Measurements from ENCODE around the gene ATP8A1.

The ATP8A1 gene

GRCh38 chr4:42417550-42417949, 239.4 kb downstream of the ATP8A1 start:
- DNase-seq (ENCODE audit: extremely low read depth in 1 of 2, low read depth in 1 of 2), result no peak

DNA sequence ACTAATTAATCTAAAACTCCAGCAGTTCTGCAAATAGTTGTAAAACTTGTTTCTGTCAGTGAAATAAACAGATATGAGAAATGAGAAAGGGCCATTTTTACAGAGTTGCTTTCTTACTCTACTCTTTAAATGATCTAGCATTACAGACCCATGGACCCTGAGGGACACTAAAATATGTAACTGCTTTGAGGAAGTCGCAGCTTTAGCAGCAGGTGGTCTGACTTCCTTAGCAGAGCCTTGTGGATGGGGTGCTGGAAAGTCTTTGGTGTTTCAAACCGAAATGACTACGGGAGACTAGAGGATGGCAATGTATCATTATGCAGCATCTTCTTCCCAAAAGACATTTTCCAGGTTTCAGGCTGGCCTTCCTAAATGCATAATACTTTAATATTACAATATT, 240.9 kb downstream of the ATP8A1 start:
- DNase-seq (ENCODE audit: extremely low read depth in 1 of 2, low read depth in 1 of 2), result no peak

GRCh38 chr4:42415281-42415680, 241.6 kb downstream of the ATP8A1 start:
- DNase-seq (ENCODE audit: extremely low read depth in 1 of 2, low read depth in 1 of 2), result no peak

DNA sequence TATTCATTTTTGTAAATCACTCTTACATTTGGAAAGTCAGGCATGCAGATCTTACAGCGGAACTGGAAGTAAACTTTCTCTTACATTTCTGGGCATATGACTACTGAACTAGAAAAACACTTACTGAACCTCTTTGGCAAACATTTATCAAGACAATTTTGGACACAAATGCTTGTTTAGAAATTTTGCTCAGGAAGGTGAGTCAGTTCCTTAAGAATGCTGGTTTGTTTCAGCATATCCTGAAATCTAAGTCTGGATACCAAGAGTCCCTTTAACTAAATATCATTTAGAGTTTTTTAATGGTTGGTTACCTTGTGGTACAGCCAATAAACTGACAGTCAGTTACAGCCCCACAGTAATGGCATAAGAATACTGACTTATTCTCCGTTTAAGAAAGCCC, 244.7 kb downstream of the ATP8A1 start:
- DNase-seq (ENCODE audit: extremely low read depth in 1 of 2, low read depth in 1 of 2), result no peak

DNA sequence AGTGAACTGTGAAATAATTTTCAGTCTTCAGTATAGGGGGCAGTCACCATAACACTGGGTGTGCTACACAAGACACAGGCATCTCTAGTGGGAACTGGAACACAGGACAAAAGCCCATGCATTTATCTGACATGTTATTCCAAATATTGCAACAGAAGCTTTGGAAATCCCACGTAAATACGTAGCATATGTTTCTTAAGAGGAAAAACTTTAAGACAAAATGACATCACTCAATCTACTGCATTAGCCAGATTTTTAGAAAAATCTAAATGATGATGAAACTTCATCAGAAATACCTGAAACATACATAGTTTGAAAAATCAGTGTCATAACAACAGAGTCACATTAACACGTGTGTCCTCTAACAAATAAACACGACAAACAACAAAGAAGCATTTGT, 245.1 kb downstream of the ATP8A1 start:
- no peak for DNase-seq (ENCODE audit: extremely low read depth in 1 of 2, low read depth in 1 of 2)

DNA sequence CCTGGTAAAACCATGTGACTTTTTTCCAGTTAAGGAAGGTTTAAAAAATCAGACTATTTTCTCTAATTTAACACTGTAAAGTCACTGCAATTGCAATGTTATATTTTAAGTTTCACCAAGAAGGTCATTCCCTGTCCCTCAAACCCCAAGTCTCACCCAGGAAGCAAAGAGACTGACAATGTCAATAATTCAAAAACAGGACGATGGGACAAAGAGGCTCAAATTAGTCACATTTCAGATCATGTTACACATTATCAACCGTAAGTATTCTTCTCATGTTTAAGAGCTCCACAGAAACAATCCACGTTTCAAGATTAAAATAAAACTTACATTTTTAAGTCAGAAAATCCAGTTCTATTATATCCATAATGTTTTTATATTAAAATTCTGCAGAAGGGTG, 246.5 kb downstream of the ATP8A1 start:
- DNase-seq (ENCODE audit: extremely low read depth in 1 of 2, low read depth in 1 of 2), result no peak

DNA sequence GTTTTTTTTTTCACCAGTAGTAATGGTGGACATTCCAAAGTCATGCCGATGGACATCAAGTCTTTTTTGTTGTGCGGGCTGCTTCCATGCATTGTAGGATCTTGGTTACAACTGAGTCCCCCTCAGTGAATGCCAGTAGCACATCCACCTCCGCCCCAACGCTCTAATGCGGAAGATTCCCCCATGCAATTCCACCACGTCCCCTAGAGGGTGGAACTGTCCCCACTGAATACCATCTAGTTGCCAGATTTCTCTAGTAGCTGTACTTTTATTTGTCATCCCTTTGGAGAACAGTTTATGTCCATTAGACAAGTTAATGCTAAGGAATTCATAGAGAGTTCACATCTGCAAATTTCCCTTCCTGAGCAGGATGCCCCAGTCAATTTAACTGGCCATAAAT, 252.9 kb downstream of the ATP8A1 start:
- DNase-seq (ENCODE audit: extremely low read depth in 1 of 2, low read depth in 1 of 2), result no peak

DNA sequence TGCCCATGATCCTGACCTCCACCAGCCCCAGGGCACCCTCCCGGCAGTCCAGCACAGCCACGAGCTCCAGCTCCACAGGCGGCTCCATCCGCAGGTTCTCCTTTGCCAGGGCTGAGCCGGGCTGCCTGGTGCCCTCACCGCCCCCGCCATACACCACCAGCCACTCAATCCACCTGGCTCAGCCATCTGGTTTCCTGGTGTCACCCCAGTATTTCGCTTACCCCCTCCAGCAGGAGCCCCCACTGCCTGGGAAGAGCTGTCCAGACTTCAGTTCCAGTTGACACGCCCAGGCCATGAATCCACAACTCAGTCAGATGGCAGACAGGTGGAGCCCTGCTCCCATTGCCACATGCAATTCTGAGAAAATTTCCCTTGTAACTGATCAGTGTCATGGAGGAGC, 255.7 kb downstream of the ATP8A1 start:
- DNase-seq (ENCODE audit: extremely low read depth in 1 of 2, low read depth in 1 of 2), result no peak

GRCh38 chr4:42399393-42399792, 257.5 kb downstream of the ATP8A1 start:
- DNase-seq (ENCODE audit: extremely low read depth in 1 of 2, low read depth in 1 of 2), result no peak

DNA sequence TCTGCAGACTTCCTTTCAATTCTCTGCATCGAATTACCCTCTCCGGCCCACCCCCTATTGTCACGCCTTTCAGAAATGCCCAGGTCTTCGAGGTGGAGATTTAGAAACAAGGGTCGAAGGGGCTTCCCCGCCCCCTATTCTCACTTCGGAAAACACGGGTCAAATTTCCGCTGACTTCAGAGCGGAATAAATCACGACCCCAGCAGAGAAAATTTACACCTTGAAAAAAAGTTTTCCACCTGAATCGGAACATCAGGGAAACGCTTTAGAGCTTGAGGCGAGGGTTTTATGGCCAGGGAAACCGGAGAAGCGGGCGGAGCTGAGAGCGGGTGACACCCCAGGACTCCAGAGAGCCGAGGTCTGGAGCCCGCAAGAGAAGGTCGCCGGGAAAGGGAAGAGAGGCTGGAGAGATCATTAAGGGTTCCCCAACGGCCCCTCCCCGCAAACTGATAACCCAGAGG, 258.0 kb downstream of the ATP8A1 start:
- DNase-seq (ENCODE audit: extremely low read depth in 1 of 2, low read depth in 1 of 2), result no peak

- no peak for DNase-seq (ENCODE audit: extremely low read depth in 1 of 2, low read depth in 1 of 2)
Observed at GRCh38 chr4:42398171-42398870, 258.6 kb downstream of the ATP8A1 start.

DNA sequence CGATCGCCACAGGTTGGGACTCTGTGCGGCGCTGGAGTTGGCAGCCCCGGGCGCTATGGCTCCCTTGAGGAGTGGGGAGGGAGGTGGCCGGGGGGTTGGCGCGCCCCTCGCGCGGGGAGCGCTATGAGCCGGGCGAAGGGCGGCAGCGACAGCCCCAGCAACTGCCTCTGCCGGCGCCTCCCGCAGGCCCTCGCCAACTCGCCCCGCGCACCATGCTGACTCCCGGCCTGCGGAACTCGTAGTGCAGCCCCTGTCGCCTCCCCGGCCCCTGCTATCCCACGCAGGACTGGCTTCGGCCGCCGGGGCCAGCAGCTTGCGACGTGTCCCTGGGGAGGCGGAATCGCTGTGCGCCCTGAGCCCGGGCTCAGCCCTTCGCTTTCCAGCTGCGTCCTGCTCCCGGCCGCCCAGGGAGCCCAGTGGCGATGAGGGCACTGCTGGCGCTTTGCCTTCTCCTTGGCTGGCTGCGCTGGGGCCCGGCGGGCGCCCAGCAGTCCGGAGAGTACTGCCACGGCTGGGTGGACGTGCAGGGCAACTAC, 259.2 kb downstream of the ATP8A1 start:
- DNase-seq (ENCODE audit: extremely low read depth in 1 of 2, low read depth in 1 of 2), result no peak

GRCh38 chr4:42396752-42397634, 259.9 kb downstream of the ATP8A1 start, which contains the start of gene SHISA3:
TSS of gene SHISA3 (plus strand) at chr4:42397488. CDS start at chr4:42398057, 569 bp downstream.
- DNase-seq (ENCODE audit: extremely low read depth in 1 of 2, low read depth in 1 of 2), result no peak

DNA sequence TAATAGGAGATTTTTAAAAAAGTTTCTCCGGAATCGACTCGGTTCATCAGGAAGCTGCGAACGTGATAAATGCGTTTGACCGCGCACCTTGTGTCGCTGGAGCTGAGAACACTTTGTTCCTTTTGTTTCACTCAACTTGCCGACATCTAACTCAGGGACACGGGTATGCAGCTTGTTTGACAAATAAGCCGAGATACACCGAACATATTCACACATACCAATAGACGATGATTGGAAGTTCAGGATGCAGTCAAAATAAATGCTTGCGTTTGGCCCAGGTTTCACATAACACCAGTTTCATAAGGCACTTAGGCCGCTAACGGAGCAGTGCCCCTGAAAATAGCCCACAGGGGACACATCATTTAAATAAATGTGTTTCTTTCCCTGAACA, 260.5 kb downstream of the ATP8A1 start:
- no peak for DNase-seq (ENCODE audit: extremely low read depth in 1 of 2, low read depth in 1 of 2)

DNA sequence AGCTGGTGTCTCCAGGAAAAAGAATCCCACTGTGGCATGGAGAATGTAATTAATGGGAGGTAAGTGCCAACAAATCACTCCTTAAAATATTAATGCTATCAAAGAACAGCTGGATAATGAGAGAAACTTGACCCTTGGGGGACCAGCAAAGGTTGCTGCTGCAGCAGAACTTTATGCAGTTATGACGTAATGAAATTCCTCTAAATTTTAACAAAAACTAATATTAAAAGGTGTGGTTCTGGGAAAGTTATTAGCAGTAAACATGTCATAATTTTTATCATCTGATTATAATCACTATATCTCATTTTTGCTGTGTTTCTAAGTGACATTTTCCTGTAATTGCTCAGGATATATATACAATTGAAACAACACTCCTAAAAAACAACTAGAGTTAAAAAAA, 261.3 kb downstream of the ATP8A1 start:
- DNase-seq (ENCODE audit: extremely low read depth in 1 of 2, low read depth in 1 of 2), result no peak

- no peak for DNase-seq (ENCODE audit: extremely low read depth in 1 of 2, low read depth in 1 of 2)
Observed at GRCh38 chr4:42392436-42392835, 264.5 kb downstream of the ATP8A1 start.

DNA sequence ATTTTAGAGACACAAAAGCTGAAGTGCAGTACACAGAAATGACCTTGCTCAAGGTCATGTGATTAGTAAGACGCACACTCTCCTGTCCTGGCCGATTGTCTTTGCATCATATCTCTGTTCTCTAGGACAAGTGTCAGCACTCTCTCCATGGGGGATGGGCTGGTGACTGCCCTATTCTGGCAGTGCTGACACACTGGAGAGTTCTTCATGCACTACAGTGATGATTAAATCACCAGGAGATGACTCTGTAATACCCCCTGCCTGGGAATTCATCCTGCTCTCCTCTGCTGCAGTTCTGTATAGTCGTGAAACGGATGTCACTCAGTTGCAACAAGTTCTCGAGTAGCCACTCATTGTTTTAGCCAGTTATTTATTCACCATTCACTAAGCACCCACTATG, 264.9 kb downstream of the ATP8A1 start:
- DNase-seq (ENCODE audit: extremely low read depth in 1 of 2, low read depth in 1 of 2), result no peak

DNA sequence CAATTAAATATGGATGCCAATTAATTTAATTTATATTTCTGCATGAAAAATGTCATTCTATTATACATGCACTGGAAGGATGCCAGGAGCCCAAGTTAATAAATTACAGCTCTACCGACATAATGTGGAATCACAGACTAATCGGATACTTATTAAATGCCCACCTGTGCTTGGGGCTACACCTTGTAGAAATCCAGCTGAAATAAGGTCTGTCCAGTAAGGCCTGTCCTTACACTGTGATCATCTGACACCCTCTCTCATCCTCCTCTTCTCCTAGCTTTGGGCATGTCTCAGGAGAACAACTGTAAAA, 265.6 kb downstream of the ATP8A1 start:
- no peak for DNase-seq (ENCODE audit: extremely low read depth in 1 of 2, low read depth in 1 of 2)

GRCh38 chr4:42390622-42391354, 266.1 kb downstream of the ATP8A1 start:
- no peak for DNase-seq (ENCODE audit: extremely low read depth in 1 of 2, low read depth in 1 of 2)

DNA sequence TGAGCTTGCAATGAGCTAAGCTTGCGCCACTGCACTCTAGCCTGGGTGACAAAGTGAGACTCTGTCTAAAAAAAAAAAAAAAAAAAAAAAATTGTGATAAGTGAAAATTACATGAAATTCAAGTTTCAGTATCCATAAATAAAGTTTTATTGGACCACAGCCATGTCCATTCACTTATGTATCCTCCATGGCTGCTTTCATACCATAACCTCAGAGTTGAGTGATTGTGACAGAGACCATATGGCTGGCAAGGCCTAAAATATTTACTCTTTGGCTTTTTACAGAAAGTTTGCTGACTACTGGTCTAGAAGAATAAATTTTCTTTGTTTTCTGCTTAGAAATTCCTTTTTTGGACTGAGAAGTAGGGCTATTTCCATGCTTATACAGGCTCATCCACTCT, 271.4 kb downstream of the ATP8A1 start:
- no peak for DNase-seq (ENCODE audit: extremely low read depth in 1 of 2, low read depth in 1 of 2)

GRCh38 chr4:42381666-42382065, 275.2 kb downstream of the ATP8A1 start:
- no peak for DNase-seq (ENCODE audit: extremely low read depth in 1 of 2, low read depth in 1 of 2)

All from stimulated activated CD8-positive, alpha-beta memory T cell treated with anti-CD3 and anti-CD28 coated beads, Interleukin-7, amount 100 ng/mL, for 48 hours (primary cell).